HepG2 (cell line): Measurements from ENCODE around the gene XRCC5. TPM values are rescaled to one million over a fixed set of nuclear protein-coding genes. Genes with fewer than 3 reads are reported as not detected.

Source experiments
- BCL6 ChIP-seq: IDR thresholded peaks from 2 replicates; pipeline ENCODE4 v1.6.1; 2016; ENCODE audit warnings: missing genetic modification reagents, missing compliant biosample characterization
- CEBPG ChIP-seq: IDR thresholded peaks from 2 replicates; pipeline ENCODE4 v1.6.1; 2016
- CENPT ChIP-seq: sonication (generic); formaldehyde crosslinking; IDR thresholded peaks from 2 replicates; pipeline ENCODE4 v1.8.0; 2022; ENCODE audit warnings: low read depth, mild to moderate bottlenecking, moderate library complexity, missing genetic modification reagents
- CTCF ChIP-seq: sonication (generic); formaldehyde crosslinking; IDR thresholded peaks from 2 replicates; pipeline ENCODE4 v1.5.0; 2020; ENCODE audit warnings: mild to moderate bottlenecking, missing genetic modification reagents, moderate library complexity
- GABPA ChIP-seq, 2 experiments: IDR thresholded peaks; 2 replicates each; pipeline ENCODE4 v1.6.1; 2011 to 2016; ENCODE audit warnings: low read depth in 2 of 2, low read length in 1 of 2, missing biosample characterization in 1 of 2, missing genetic modification characterization in 1 of 2
- GPN1 ChIP-seq: sonication (generic); formaldehyde crosslinking; IDR thresholded peaks from 2 replicates; pipeline ENCODE4 v1.5.1; 2020; ENCODE audit warnings: missing genetic modification reagents, borderline replicate concordance
- HNF1B ChIP-seq: sonication (generic); formaldehyde crosslinking; IDR thresholded peaks from 2 replicates; pipeline ENCODE4 v1.5.1; 2020; ENCODE audit warnings: mild to moderate bottlenecking, moderate library complexity, missing genetic modification reagents
- HOXD1 ChIP-seq: sonication (generic); formaldehyde crosslinking; IDR thresholded peaks from 2 replicates; pipeline ENCODE4 v1.5.0; 2020; ENCODE audit warnings: missing genetic modification reagents
- KLF11 ChIP-seq: IDR thresholded peaks from 2 replicates; pipeline ENCODE4 v1.6.1; 2016; ENCODE audit warnings: missing compliant biosample characterization
- POLR2G ChIP-seq: fragments of 200-400 bp; formaldehyde crosslinking; IDR thresholded peaks from 2 replicates; pipeline ENCODE4 v1.6.1; 2018; ENCODE audit warnings: mild to moderate bottlenecking, low read depth, low read length, moderate library complexity
- SETDB1 ChIP-seq: sonication (generic); formaldehyde crosslinking; IDR thresholded peaks from 2 replicates; pipeline ENCODE4 v1.5.1; 2020; ENCODE audit warnings: missing genetic modification reagents, mild to moderate bottlenecking, borderline replicate concordance
- SNAPC4 ChIP-seq: sonication (generic); formaldehyde crosslinking; IDR thresholded peaks from 2 replicates; pipeline ENCODE4 v1.4.0; 2020; ENCODE audit warnings: mild to moderate bottlenecking, missing genetic modification reagents
- ZBTB20 ChIP-seq: sonication (generic); formaldehyde crosslinking; IDR thresholded peaks from 2 replicates; pipeline ENCODE4 v1.8.1; 2023; ENCODE audit warnings: missing genetic modification reagents, low read depth, mild to moderate bottlenecking, borderline replicate concordance
- ZNF121 ChIP-seq: sonication (generic); formaldehyde crosslinking; IDR thresholded peaks from 2 replicates; pipeline ENCODE4 v1.5.0; 2020; ENCODE audit warnings: mild to moderate bottlenecking, missing genetic modification reagents
- ZNF609 ChIP-seq: sonication (generic); formaldehyde crosslinking; IDR thresholded peaks from 2 replicates; pipeline ENCODE4 v1.4.0; 2020; ENCODE audit warnings: mild to moderate bottlenecking, missing genetic modification reagents, borderline replicate concordance
- ZNF709 ChIP-seq: sonication (generic); formaldehyde crosslinking; IDR thresholded peaks from 2 replicates; pipeline ENCODE4 v1.5.0; 2020; ENCODE audit warnings: mild to moderate bottlenecking, missing genetic modification reagents
- polyA plus RNA-seq, 8 experiments: library from polyadenylated mRNA; depleted of rRNA in 3 of 8; stranded (reverse) in 7 of 8; unstranded in 1 of 8; fragments of >200 nt; fragmentation: Illumina TruSeq in 4 of 8; extraction: Trizol in 4 of 8; gene quantifications; 2 replicates each; pipeline versions ENCODE4 v1.2.1 to v1.2.3, GENCODE V29; 2011 to 2016; ENCODE audit warnings: low read depth in 4 of 8, missing spikeins in 1 of 8, mixed read lengths in 1 of 8; ENCODE audit not compliant: insufficient read depth in 1 of 8
- total RNA-seq, 5 experiments: library from RNA; depleted of rRNA; stranded (reverse); fragments of >200 nt; fragmentation: Illumina TruSeq; extraction: Trizol; gene quantifications; 2 replicates each; pipeline ENCODE4 v1.2.3, GENCODE V29; 2016; ENCODE audit warnings: low read depth in 1 of 5

The XRCC5 gene
- total and polyA plus RNA-seq, 2 of the 13 experiments (the other 11 are each of a cell fraction or from before 2014, with no cell fraction given) = 264 to 454 TPM

GRCh38 chr2:216081487-216082116 lies 27.5 kb upstream of the XRCC5 start, which contains the start of the genes PECR and TMEM169 (continued):
- TF ChIP-seq ZNF609 (CRISPR knock-in tag) = peak; percentile 82
- TF ChIP-seq CEBPG = no peak
- TF ChIP-seq CTCF (CRISPR knock-in tag) = peak; percentile 34
- TF ChIP-seq ZNF709 = peak; percentile 98
- TF ChIP-seq POLR2G = peak; percentile 97
- TF ChIP-seq HNF1B (CRISPR knock-in tag) = peak; percentile 98
- TF ChIP-seq KLF11 (CRISPR knock-in tag) = peak; percentile 56; the same call in 1 of the 2 replicates
- no peak for TF ChIP-seq CENPT (CRISPR knock-in tag)
- TF ChIP-seq ZBTB20 = peak; percentile 89
- no peak for TF ChIP-seq GABPA (IDR thresholded peaks at IDR 0.05; ENCODE audit: low read depth, low read length)
- no peak for TF ChIP-seq GABPA (CRISPR knock-in tag; IDR thresholded peaks at IDR 0.05; ENCODE audit: low read depth)
- TF ChIP-seq BCL6 = peak; percentile 70; the same call in 1 of the 2 replicates
- peak; percentile 88; the same call in 1 of the 2 replicates for TF ChIP-seq SETDB1
- TF ChIP-seq HOXD1 (CRISPR knock-in tag) = peak; percentile 85; the same call in 1 of the 2 replicates
- TF ChIP-seq SNAPC4 (CRISPR knock-in tag) = peak; percentile 82; the same call in 1 of the 2 replicates
- peak; percentile 89 for TF ChIP-seq ZNF121 (CRISPR knock-in tag)
- no peak; the same call in 1 of the 2 replicates for TF ChIP-seq GPN1
